Measurements from ENCODE around the gene SYNC.

SYNC gene

DNA sequence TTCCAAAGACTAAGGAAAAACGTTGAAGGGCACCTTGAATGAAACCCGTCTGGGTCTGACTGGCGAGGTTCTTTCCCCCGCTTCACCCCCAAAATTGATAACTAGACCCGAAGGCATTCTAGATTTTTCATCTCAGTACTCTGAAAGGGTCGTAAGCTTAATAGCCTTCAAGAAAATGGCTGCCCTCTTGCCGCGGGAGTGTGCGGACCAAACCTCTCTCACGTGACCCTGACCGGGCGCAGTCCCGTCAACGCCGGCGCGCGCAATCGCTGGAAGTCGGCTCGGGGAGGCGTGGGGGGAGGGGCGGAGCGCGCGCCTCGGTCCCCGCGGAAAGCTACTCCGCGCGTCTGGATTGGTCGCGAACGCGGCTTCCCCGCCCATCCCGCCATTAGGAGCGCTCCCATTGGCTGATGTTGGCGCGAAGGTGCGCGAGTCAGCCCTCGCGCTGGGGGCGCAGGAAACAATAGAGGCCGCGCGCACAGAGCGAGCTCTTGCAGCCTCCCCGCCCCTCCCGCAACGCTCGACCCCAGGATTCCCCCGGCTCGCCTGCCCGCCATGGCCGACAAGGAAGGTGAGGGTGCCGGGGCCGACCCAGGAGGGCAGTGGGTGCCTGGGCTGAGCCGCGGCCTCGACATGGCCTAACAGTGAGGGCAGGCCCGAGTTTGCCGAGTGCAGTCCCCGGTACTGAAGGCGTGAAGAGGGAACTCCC is 51.7 kb downstream of the SYNC start, which contains the start of gene RBBP4 (continued):
- TF ChIP-seq, protein P1, sequence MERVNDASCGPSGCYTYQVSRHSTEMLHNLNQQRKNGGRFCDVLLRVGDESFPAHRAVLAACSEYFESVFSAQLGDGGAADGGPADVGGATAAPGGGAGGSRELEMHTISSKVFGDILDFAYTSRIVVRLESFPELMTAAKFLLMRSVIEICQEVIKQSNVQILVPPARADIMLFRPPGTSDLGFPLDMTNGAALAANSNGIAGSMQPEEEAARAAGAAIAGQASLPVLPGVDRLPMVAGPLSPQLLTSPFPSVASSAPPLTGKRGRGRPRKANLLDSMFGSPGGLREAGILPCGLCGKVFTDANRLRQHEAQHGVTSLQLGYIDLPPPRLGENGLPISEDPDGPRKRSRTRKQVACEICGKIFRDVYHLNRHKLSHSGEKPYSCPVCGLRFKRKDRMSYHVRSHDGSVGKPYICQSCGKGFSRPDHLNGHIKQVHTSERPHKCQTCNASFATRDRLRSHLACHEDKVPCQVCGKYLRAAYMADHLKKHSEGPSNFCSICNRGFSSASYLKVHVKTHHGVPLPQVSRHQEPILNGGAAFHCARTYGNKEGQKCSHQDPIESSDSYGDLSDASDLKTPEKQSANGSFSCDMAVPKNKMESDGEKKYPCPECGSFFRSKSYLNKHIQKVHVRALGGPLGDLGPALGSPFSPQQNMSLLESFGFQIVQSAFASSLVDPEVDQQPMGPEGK (CRISPR knock-in tag; IDR thresholded peaks at IDR 0.05; ENCODE audit: borderline replicate concordance), result peak; percentile 58; the same call in 1 of the 2 replicates
- TF ChIP-seq, protein P2, sequence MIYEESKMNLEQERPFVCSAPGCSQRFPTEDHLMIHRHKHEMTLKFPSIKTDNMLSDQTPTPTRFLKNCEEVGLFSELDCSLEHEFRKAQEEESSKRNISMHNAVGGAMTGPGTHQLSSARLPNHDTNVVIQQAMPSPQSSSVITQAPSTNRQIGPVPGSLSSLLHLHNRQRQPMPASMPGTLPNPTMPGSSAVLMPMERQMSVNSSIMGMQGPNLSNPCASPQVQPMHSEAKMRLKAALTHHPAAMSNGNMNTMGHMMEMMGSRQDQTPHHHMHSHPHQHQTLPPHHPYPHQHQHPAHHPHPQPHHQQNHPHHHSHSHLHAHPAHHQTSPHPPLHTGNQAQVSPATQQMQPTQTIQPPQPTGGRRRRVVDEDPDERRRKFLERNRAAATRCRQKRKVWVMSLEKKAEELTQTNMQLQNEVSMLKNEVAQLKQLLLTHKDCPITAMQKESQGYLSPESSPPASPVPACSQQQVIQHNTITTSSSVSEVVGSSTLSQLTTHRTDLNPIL (CRISPR knock-in tag; IDR thresholded peaks at IDR 0.05; ENCODE audit: low read depth), result no peak
- TF ChIP-seq, protein P3, sequence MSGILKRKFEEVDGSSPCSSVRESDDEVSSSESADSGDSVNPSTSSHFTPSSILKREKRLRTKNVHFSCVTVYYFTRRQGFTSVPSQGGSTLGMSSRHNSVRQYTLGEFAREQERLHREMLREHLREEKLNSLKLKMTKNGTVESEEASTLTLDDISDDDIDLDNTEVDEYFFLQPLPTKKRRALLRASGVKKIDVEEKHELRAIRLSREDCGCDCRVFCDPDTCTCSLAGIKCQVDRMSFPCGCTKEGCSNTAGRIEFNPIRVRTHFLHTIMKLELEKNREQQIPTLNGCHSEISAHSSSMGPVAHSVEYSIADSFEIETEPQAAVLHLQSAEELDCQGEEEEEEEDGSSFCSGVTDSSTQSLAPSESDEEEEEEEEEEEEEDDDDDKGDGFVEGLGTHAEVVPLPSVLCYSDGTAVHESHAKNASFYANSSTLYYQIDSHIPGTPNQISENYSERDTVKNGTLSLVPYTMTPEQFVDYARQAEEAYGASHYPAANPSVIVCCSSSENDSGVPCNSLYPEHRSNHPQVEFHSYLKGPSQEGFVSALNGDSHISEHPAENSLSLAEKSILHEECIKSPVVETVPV (CRISPR knock-in tag; IDR thresholded peaks at IDR 0.05), result no peak
- TF ChIP-seq ZFP30 (CRISPR knock-in tag; IDR thresholded peaks at IDR 0.05) (peak; percentile 29; the same call in 1 of the 2 replicates), SNAI2 (CRISPR knock-in tag; IDR thresholded peaks at IDR 0.05) (peak; percentile 97), ZNF565 (CRISPR knock-in tag; conservative IDR thresholded peaks at IDR 0.05; ENCODE audit: low read depth) (0 out of 2 replicates have a peak, but pooled peaks have one; percentile 38), BACH2 (CRISPR knock-in tag; IDR thresholded peaks at IDR 0.05; ENCODE audit: borderline replicate concordance) (no peak), ISL1 (CRISPR knock-in tag; IDR thresholded peaks at IDR 0.05) (peak; percentile 43; the same call in 1 of the 2 replicates), TCF4 (CRISPR knock-in tag; IDR thresholded peaks at IDR 0.05; ENCODE audit: borderline replicate concordance) (no peak), RARB (CRISPR knock-in tag; IDR thresholded peaks at IDR 0.05) (peak; percentile 89), ZNF70 (CRISPR knock-in tag; IDR thresholded peaks at IDR 0.05) (no peak), ZC3H10 (CRISPR knock-in tag; IDR thresholded peaks at IDR 0.05) (peak; percentile 84), CSDC2 (CRISPR knock-in tag; IDR thresholded peaks at IDR 0.05) (peak; percentile 99)
- TF ChIP-seq, protein P4, sequence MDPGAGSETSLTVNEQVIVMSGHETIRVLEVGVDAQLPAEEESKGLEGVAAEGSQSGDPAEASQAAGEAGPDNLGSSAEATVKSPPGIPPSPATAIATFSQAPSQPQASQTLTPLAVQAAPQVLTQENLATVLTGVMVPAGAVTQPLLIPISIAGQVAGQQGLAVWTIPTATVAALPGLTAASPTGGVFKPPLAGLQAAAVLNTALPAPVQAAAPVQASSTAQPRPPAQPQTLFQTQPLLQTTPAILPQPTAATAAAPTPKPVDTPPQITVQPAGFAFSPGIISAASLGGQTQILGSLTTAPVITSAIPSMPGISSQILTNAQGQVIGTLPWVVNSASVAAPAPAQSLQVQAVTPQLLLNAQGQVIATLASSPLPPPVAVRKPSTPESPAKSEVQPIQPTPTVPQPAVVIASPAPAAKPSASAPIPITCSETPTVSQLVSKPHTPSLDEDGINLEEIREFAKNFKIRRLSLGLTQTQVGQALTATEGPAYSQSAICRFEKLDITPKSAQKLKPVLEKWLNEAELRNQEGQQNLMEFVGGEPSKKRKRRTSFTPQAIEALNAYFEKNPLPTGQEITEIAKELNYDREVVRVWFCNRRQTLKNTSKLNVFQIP (CRISPR knock-in tag; IDR thresholded peaks at IDR 0.05; ENCODE audit: borderline replicate concordance, low read depth), result peak; percentile 75; the same call in 1 of the 2 replicates

DNA sequence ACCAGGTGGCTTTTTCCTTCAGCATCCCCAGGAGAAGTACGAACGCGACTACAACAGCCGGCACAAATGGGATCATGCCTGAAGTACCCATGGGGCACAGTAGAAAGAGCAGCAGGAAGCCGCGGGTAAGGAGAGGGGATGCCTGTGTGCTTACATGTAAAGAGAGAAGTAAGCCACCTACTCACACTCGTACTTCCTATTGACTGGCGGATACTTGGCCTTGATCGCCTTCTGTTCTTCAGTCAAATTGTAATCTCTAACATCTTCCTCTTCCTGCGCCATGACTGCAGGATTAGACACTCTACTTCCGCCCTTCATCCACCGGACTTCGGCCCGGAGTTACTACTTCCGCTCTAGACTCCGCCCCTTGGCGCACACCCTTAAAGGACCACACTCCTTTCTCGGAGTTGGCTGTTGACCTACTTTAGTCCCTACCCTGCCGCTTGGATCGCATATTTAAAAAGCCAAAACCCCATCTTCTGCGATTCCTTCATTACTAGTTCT is 52.3 kb downstream of the SYNC start, which contains the start of gene ZBTB8OS:
ZBTB8OS (minus strand) TSS at position 303 of the 504 bp plus-strand sequence; CDS start at position 282, 21 bp downstream.
- TF ChIP-seq ZFP3 (CRISPR knock-in tag; IDR thresholded peaks at IDR 0.05) (no peak), CSDC2 (CRISPR knock-in tag; IDR thresholded peaks at IDR 0.05) (no peak), SNAI2 (CRISPR knock-in tag; IDR thresholded peaks at IDR 0.05) (no peak), ZNF8 (CRISPR knock-in tag; IDR thresholded peaks at IDR 0.05) (no peak), ZC3H10 (CRISPR knock-in tag; IDR thresholded peaks at IDR 0.05) (no peak), PPARA (CRISPR knock-in tag; IDR thresholded peaks at IDR 0.05; ENCODE audit: borderline replicate concordance) (no peak), ESRRG (CRISPR knock-in tag; IDR thresholded peaks at IDR 0.05) (no peak), ARNTL (CRISPR knock-in tag; IDR thresholded peaks at IDR 0.05; ENCODE audit: borderline replicate concordance, low read depth) (no peak), ZNF70 (CRISPR knock-in tag; IDR thresholded peaks at IDR 0.05) (no peak), TCF4 (CRISPR knock-in tag; IDR thresholded peaks at IDR 0.05; ENCODE audit: borderline replicate concordance) (no peak), RARB (CRISPR knock-in tag; IDR thresholded peaks at IDR 0.05) (no peak), GLIS3 (CRISPR knock-in tag; IDR thresholded peaks at IDR 0.05) (no peak), TOX (CRISPR knock-in tag; IDR thresholded peaks at IDR 0.05; ENCODE audit: borderline replicate concordance) (no peak)
- TF ChIP-seq, protein P2 (CRISPR knock-in tag; IDR thresholded peaks at IDR 0.05; ENCODE audit: low read depth), result no peak
- TF ChIP-seq, protein P4 (CRISPR knock-in tag; IDR thresholded peaks at IDR 0.05; ENCODE audit: borderline replicate concordance, low read depth), result no peak
- ATAC-seq, result peak; percentile 90

Data from SK-N-SH treated with all-trans-retinoic acid at 6 μM for 48 hours (cell line).